HEK293 (cell line): ENCODE data around the gene ALPK3.

Experiments used
- YY1 ChIP-seq: fragments of 450-650 bp; formaldehyde crosslinking; IDR thresholded peaks from 2 replicates; pipeline ENCODE4 v1.5.1; 2018; ENCODE audit warnings: missing biosample characterization, missing genetic modification characterization
- ZNF121 ChIP-seq: fragments of 450-650 bp; formaldehyde crosslinking; IDR thresholded peaks from 2 replicates; pipeline ENCODE4 v1.5.1; 2016; ENCODE audit warnings: missing biosample characterization, missing genetic modification characterization
- ZNF214 ChIP-seq: fragments of 450-650 bp; formaldehyde crosslinking; IDR thresholded peaks from 2 replicates; pipeline ENCODE4 v1.5.1; 2017; ENCODE audit warnings: missing biosample characterization, mild to moderate bottlenecking, missing genetic modification characterization, borderline replicate concordance
- ZNF76 ChIP-seq: fragments of 450-650 bp; formaldehyde crosslinking; IDR thresholded peaks from 2 replicates; pipeline ENCODE4; 2016; ENCODE audit warnings: low read depth, missing biosample characterization, missing genetic modification characterization, borderline replicate concordance
- TF ChIP-seq, protein P1 (sequence below): fragments of 450-650 bp; formaldehyde crosslinking; IDR thresholded peaks from 2 replicates; pipeline ENCODE4 v1.5.1; 2016; ENCODE audit warnings: missing biosample characterization, missing genetic modification characterization

DNA sequence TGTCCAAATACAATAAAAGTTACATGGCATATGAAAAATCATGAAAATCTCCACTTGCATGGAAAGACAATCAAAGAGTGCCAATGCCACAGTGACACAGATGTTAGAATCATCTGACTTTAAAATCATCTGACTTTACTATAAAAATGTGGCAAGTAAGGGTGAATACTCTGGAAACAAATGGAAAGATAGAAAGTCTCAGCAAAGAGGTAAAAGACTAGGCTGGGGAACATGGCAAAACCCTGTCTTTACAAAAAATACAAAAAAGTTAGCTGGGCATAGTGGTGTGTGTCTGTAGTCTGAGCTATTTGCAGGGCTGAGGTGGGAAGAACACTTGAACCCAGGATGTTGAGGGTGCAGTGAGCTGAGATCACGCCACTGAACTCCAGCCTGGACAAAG, 29.1 kb downstream of the ALPK3 start:
- no peak for TF ChIP-seq ZNF214 (tag by site-specific recombination)
- TF ChIP-seq YY1 (tag by site-specific recombination): no peak
- TF ChIP-seq ZNF121 (tag by site-specific recombination): no peak
- TF ChIP-seq, protein P1, sequence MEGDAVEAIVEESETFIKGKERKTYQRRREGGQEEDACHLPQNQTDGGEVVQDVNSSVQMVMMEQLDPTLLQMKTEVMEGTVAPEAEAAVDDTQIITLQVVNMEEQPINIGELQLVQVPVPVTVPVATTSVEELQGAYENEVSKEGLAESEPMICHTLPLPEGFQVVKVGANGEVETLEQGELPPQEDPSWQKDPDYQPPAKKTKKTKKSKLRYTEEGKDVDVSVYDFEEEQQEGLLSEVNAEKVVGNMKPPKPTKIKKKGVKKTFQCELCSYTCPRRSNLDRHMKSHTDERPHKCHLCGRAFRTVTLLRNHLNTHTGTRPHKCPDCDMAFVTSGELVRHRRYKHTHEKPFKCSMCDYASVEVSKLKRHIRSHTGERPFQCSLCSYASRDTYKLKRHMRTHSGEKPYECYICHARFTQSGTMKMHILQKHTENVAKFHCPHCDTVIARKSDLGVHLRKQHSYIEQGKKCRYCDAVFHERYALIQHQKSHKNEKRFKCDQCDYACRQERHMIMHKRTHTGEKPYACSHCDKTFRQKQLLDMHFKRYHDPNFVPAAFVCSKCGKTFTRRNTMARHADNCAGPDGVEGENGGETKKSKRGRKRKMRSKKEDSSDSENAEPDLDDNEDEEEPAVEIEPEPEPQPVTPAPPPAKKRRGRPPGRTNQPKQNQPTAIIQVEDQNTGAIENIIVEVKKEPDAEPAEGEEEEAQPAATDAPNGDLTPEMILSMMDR (tag by site-specific recombination): no peak
- TF ChIP-seq ZNF76 (tag by site-specific recombination): no peak
